ENCODE data around the gene SYNPR. TPM values are rescaled to one million over a fixed set of nuclear protein-coding genes. Genes with fewer than 3 reads are reported as not detected.

SYNPR gene
- total RNA-seq, 1 donor from 2014 or later = not detected

DNA sequence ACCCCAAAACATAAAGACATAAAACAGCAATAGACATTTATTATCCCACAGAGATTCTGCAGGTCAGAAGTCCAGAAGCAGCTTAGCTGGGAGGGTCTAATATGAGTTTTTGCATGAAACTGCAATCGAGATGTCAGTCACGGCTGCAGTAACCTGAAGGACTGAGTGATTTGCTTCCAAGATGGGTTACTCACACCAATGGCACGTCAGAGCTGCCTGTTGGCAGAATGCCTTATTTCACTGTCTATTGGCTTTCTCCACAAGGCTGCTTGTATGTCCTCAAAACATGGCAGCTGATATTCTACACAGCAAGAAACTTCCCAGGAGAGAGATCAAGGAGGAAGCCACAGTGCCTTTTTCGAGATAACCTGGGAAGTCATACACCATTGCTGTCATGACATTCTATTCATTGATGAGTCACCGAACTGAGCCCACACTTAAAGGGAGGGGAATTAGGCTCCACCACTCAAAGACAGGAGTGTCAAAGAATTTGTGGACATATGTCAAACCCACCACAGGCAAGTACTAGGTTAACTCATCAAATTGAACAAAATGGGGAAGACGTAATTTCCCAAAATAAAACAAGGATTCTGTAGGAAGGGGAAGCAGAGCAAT is 122.2 kb downstream of the SYNPR start:
- intact Hi-C loops (cut with DNase I) = no loop called here
- TF ChIP-seq, protein P1, sequence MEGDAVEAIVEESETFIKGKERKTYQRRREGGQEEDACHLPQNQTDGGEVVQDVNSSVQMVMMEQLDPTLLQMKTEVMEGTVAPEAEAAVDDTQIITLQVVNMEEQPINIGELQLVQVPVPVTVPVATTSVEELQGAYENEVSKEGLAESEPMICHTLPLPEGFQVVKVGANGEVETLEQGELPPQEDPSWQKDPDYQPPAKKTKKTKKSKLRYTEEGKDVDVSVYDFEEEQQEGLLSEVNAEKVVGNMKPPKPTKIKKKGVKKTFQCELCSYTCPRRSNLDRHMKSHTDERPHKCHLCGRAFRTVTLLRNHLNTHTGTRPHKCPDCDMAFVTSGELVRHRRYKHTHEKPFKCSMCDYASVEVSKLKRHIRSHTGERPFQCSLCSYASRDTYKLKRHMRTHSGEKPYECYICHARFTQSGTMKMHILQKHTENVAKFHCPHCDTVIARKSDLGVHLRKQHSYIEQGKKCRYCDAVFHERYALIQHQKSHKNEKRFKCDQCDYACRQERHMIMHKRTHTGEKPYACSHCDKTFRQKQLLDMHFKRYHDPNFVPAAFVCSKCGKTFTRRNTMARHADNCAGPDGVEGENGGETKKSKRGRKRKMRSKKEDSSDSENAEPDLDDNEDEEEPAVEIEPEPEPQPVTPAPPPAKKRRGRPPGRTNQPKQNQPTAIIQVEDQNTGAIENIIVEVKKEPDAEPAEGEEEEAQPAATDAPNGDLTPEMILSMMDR (IDR thresholded peaks at IDR 0.05) = no peak
- Histone ChIP-seq H3K4me3 (no peak overlapping the region), H3K27ac (no peak overlapping the region), H3K36me3 (no peaks in the 10 kb centered on the region), H3K4me1 (no peaks in the 10 kb centered on the region), H3K27me3 (ENCODE audit: low read depth) (no peaks in the 10 kb centered on the region), H3K9me3 (no peaks in the 10 kb centered on the region)
- no peak for DNase-seq
- ATAC-seq = no peak

- TF ChIP-seq, protein P1 (IDR thresholded peaks at IDR 0.05) = no peak
- Histone ChIP-seq H3K4me3 (no peak overlapping the region), H3K27ac (no peak overlapping the region), H3K27me3 (ENCODE audit: low read depth) (no peaks in the 10 kb centered on the region), H3K9me3 (no peaks in the 10 kb centered on the region), H3K36me3 (no peaks in the 10 kb centered on the region), H3K4me1 (no peaks in the 10 kb centered on the region)
- intact Hi-C loops (cut with DNase I) = no loop called here
- DNase-seq = no peak
- no peak for ATAC-seq
Measured at GRCh38 chr3:63405882-63406281, 127.8 kb downstream of the SYNPR start.

DNA sequence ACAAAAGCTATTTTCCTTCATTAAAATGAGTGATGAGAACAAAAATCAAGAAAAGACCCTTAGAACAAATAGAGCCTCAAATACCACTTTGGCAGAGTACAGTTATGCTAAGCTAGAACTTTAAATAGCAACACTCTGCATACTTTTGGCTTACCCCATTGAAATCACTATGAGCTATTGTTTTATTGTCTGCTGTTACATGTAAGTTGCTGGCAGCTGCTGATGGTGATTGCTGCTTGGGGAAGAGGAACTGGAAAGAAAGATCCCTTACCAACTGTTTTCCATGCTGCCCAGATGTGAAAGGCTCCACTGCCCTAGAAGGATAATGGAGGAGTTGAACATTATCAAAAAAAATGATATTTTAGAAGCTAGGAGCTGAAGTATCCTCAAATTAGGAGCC is 135.4 kb downstream of the SYNPR start:
- no peak overlapping the region for H3K27ac ChIP-seq
- intact Hi-C loops (cut with DNase I) = no loop called here
- no peaks in the 10 kb centered on the region for H3K4me1 ChIP-seq
- H3K4me3 ChIP-seq = no peak overlapping the region
- H3K36me3 ChIP-seq = no peaks in the 10 kb centered on the region
- no peaks in the 10 kb centered on the region for H3K9me3 ChIP-seq
- no peak for DNase-seq
- H3K27me3 ChIP-seq (ENCODE audit: low read depth) = no peaks in the 10 kb centered on the region
- ATAC-seq = no peak
- TF ChIP-seq, protein P1 (IDR thresholded peaks at IDR 0.05) = no peak

DNA sequence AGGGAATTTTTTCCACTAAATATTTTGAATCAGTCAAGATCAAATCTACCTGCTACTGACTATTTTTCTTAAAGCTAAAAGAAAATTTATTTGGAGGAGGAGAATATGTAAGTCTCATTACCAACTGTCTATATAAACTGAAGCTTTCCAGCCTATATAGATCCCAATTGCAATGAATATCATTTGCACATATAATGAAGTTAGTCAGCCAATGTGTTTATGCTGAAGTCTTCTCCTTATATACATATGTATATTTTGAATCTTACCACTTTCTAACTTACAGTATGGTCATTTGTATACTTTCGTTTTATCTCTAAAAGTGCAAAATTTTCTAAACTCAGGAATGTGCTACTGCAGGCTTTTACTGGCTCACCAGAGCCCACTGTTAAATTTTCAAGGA is 136.5 kb downstream of the SYNPR start:
- Histone ChIP-seq H3K4me3 (no peak overlapping the region), H3K9me3 (no peaks in the 10 kb centered on the region), H3K36me3 (no peaks in the 10 kb centered on the region), H3K27me3 (ENCODE audit: low read depth) (no peaks in the 10 kb centered on the region), H3K27ac (no peak overlapping the region), H3K4me1 (no peaks in the 10 kb centered on the region)
- TF ChIP-seq, protein P1 (IDR thresholded peaks at IDR 0.05) = no peak
- DNase-seq = no peak
- intact Hi-C loops (cut with DNase I) = no loop called here
- ATAC-seq = no peak

GRCh38 chr3:63429905-63430304 is 151.8 kb downstream of the SYNPR start:
- no peaks in the 10 kb centered on the region for H3K9me3 ChIP-seq
- TF ChIP-seq, protein P1 (IDR thresholded peaks at IDR 0.05) = no peak
- no peaks in the 10 kb centered on the region for H3K36me3 ChIP-seq
- H3K4me1 ChIP-seq = no peaks in the 10 kb centered on the region
- no peaks in the 10 kb centered on the region for H3K27me3 ChIP-seq (ENCODE audit: low read depth)
- no peak overlapping the region for H3K4me3 ChIP-seq
- no peak for ATAC-seq
- no peak for DNase-seq
- no peak overlapping the region for H3K27ac ChIP-seq
- intact Hi-C loops (cut with DNase I) = no loop called here

Data from lower lobe of right lung (tissue), 2 donors.